ENCODE data around the gene SLC18A3. TPM values are rescaled to one million over a fixed set of nuclear protein-coding genes. Genes with fewer than 3 reads are reported as not detected.

SLC18A3 gene
- total RNA-seq, 2 donors from 2014 or later, result not detected

DNA sequence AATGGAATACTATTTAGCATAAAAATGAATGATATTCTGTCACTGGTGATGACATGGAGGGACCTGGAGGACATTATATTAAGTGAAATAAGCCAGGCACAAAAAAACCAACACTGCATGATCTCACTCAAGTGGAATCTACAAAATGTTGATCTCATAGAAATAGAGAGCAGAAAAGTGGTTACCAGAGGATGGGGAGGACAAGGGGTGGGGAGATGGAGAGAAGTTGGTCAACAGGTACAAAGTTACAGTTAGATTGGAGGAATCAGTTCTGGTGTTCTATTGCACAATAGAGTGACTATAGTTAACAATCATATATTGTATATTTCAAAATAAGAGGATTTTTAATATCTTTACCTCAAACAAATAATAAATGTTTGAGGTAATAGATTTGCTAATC is 24.7 kb upstream of the SLC18A3 start:
- Mint-ChIP-seq H3K4me3 (no peak overlapping the region), H3K4me1 (peaks cover 6% of the 10 kb centered on the region), H3K27me3 (peaks cover 46% of the 10 kb centered on the region), H3K27ac (no peak overlapping the region), H3K36me3 (ENCODE audit: low read depth) (peaks cover 2% of the 10 kb centered on the region)
- H3K9me3 ChIP-seq (ENCODE audit: control insufficient read depth, low read length, poor library complexity, severe bottlenecking), result no peaks in the 10 kb centered on the region
- no peak for DNase-seq
- no peak for ATAC-seq

DNA sequence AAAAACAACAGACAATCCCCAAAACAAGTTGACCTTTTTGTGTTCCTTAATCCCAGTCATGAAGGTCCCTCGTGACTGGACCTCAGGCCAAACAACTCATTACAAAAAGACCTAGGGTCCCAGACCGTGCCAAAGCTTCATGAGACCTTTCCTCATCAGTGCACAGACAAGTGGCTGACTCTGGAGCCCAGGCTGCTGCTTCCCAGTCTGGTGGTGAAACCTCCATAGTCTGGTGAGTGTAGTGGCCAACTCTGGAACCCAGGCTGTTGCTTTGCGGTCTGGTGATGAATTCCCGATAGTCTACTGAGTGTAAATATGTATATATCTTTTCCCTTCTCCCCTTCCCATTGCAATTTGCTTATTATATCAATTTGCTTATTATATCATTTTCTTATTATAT is 22.1 kb upstream of the SLC18A3 start:
- no peak overlapping the region for H3K27ac Mint-ChIP-seq
- H3K4me1 Mint-ChIP-seq, result peaks cover under 1% of the 10 kb centered on the region
- ATAC-seq (no peak), DNase-seq (no peak)
- no peak overlapping the region for H3K4me3 Mint-ChIP-seq
- H3K36me3 Mint-ChIP-seq (ENCODE audit: low read depth), result peaks cover 2% of the 10 kb centered on the region
- no peaks in the 10 kb centered on the region for H3K9me3 ChIP-seq (ENCODE audit: control insufficient read depth, low read length, poor library complexity, severe bottlenecking)
- H3K27me3 Mint-ChIP-seq, result peaks cover 40% of the 10 kb centered on the region

- Mint-ChIP-seq H3K4me3 (no peak overlapping the region), H3K4me1 (peaks cover 5% of the 10 kb centered on the region), H3K36me3 (ENCODE audit: low read depth) (no peaks in the 10 kb centered on the region), H3K27me3 (peaks cover 46% of the 10 kb centered on the region), H3K27ac (no peak overlapping the region)
- DNase-seq, result peak in 2 of 3 donors; percentile 38 to 40
- peak; percentile 71 for ATAC-seq
- H3K9me3 ChIP-seq (ENCODE audit: control insufficient read depth, low read length, poor library complexity, severe bottlenecking), result no peaks in the 10 kb centered on the region
These were observed 17.2 kb upstream of the SLC18A3 start for GRCh38 chr10:49592726-49593563.

DNA sequence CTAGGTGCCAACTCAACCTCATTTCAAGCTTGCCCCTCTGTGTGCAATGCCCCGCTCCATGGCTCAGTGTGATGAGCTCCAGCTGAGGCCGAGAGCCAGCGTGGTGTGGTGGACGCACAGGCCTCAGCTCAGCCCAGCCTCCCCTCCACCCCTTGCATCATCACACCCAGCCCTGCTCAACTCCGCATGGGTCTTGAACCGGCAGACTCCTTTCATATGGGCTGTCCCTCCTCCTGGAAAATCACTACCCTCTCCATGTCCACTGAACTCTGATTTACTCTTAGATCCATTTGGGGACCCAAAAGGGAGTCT is 16.6 kb upstream of the SLC18A3 start:
- DNase-seq (no peak), ATAC-seq (no peak)
- no peaks in the 10 kb centered on the region for H3K9me3 ChIP-seq (ENCODE audit: control insufficient read depth, low read length, poor library complexity, severe bottlenecking)
- no peak overlapping the region for H3K27ac Mint-ChIP-seq
- peaks cover 43% of the 10 kb centered on the region for H3K27me3 Mint-ChIP-seq
- peaks cover 5% of the 10 kb centered on the region for H3K4me1 Mint-ChIP-seq
- no peak overlapping the region for H3K4me3 Mint-ChIP-seq
- no peaks in the 10 kb centered on the region for H3K36me3 Mint-ChIP-seq (ENCODE audit: low read depth)

DNA sequence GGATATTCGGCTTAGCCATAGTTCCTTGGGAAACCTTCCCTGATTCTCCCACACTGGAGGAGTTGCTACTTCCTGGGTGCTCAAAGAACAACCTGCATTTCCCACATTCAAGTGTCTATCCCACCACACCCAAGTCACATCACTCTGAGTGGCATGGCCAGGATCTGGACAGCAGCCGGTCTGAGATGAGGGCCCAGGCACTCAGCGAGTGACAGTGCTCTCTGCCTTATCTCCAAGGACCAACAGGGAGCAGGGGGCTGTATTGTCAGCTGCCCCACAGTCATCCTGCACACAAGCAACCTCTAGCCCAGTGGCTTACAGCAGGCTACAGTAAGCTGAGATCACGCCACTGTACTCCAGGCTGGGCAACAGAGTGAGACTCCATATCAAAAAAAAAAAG is 16.1 kb upstream of the SLC18A3 start:
- Mint-ChIP-seq H3K27me3 (peaks cover 43% of the 10 kb centered on the region), H3K4me3 (no peak overlapping the region), H3K36me3 (ENCODE audit: low read depth) (no peaks in the 10 kb centered on the region), H3K4me1 (peaks cover 5% of the 10 kb centered on the region), H3K27ac (no peak overlapping the region)
- DNase-seq (no peak), ATAC-seq (no peak)
- no peaks in the 10 kb centered on the region for H3K9me3 ChIP-seq (ENCODE audit: control insufficient read depth, low read length, poor library complexity, severe bottlenecking)

DNA sequence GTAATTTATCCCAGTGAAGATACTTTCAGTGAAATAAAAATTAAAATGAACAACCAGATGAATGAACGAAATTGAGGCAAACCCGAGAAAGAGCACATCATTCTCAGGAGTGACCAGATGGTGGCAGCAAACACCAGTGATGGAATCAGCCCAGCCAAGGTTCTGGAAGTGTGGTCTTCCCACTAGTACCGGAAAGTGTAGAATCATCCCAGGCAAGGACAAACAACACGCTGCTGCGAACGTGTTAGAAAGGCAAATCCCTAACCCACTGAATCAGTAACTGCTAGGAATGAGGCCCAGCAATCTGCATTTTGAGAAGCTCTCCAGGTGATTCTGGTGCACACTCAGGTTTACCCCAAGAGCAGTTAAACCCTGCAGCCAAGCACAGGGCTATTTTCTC is 15.5 kb upstream of the SLC18A3 start:
- Mint-ChIP-seq H3K4me3 (no peak overlapping the region), H3K27ac (no peak overlapping the region), H3K4me1 (peaks cover 5% of the 10 kb centered on the region), H3K27me3 (peaks cover 46% of the 10 kb centered on the region), H3K36me3 (ENCODE audit: low read depth) (no peaks in the 10 kb centered on the region)
- no peak for ATAC-seq
- DNase-seq, result no peak
- H3K9me3 ChIP-seq (ENCODE audit: control insufficient read depth, low read length, poor library complexity, severe bottlenecking), result no peaks in the 10 kb centered on the region

- H3K4me1 Mint-ChIP-seq, result peaks cover 5% of the 10 kb centered on the region
- H3K27me3 Mint-ChIP-seq, result peaks cover 51% of the 10 kb centered on the region
- ATAC-seq (no peak), DNase-seq (no peak)
- H3K4me3 Mint-ChIP-seq, result no peak overlapping the region
- H3K36me3 Mint-ChIP-seq (ENCODE audit: low read depth), result no peaks in the 10 kb centered on the region
- H3K27ac Mint-ChIP-seq, result no peak overlapping the region
- H3K9me3 ChIP-seq (ENCODE audit: control insufficient read depth, low read length, poor library complexity, severe bottlenecking), result no peaks in the 10 kb centered on the region
These were observed 15.0 kb upstream of the SLC18A3 start for GRCh38 chr10:49595003-49595712.

GRCh38 chr10:49595713-49596492 is 14.2 kb upstream of the SLC18A3 start:
- H3K27ac Mint-ChIP-seq, result no peak overlapping the region
- H3K4me1 Mint-ChIP-seq, result peaks cover 5% of the 10 kb centered on the region
- H3K27me3 Mint-ChIP-seq, result peaks cover 58% of the 10 kb centered on the region
- no peaks in the 10 kb centered on the region for H3K36me3 Mint-ChIP-seq (ENCODE audit: low read depth)
- ATAC-seq (no peak), DNase-seq (no peak)
- H3K9me3 ChIP-seq (ENCODE audit: control insufficient read depth, low read length, poor library complexity, severe bottlenecking), result no peaks in the 10 kb centered on the region
- H3K4me3 Mint-ChIP-seq, result no peak overlapping the region

DNA sequence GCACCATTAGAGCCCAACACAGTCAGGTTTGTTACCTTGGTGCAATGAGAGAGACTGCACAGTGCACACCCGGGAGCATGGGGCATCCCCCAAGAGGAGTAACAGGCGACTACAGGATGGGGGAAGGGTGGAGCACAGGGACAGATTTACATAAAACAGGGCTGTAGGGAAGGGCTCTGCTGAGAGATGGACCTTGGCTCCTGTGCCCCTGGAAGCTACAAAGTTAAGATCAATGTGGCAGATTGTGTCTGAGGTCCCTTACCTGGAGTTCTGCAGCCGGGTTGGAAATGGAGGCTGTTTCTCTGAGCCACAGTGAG is 13.7 kb upstream of the SLC18A3 start:
- no peak overlapping the region for H3K27ac Mint-ChIP-seq
- H3K4me3 Mint-ChIP-seq, result no peak overlapping the region
- peaks cover 5% of the 10 kb centered on the region for H3K4me1 Mint-ChIP-seq
- H3K27me3 Mint-ChIP-seq, result peaks cover 61% of the 10 kb centered on the region
- H3K9me3 ChIP-seq (ENCODE audit: control insufficient read depth, low read length, poor library complexity, severe bottlenecking), result no peaks in the 10 kb centered on the region
- ATAC-seq, result no peak
- H3K36me3 Mint-ChIP-seq (ENCODE audit: low read depth), result no peaks in the 10 kb centered on the region
- no peak for DNase-seq

DNA sequence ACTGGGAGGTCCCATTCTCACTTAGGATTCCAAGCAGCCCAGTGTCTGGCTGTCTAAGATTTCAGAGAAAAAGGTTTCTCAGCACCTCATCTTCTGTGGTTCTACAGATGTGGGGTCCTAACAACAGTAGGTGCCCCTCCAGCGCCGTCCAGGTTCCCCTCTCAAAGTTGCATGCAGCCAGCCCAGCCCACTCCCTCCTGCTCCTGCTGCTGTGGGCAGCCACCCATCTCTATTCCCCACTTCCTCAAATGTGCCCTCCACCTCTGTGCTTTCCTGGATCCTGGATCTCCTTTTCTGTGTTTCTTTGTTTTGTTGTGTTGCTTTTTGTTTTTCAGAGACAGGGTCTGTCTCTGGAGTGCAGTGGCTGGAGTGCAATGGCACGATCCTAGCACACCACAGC is 13.3 kb upstream of the SLC18A3 start:
- Mint-ChIP-seq H3K36me3 (ENCODE audit: low read depth) (no peaks in the 10 kb centered on the region), H3K4me3 (no peak overlapping the region), H3K27me3 (peaks cover 61% of the 10 kb centered on the region), H3K27ac (no peak overlapping the region), H3K4me1 (peaks cover 5% of the 10 kb centered on the region)
- H3K9me3 ChIP-seq (ENCODE audit: control insufficient read depth, low read length, poor library complexity, severe bottlenecking), result no peaks in the 10 kb centered on the region
- DNase-seq (no peak), ATAC-seq (no peak)

- no peak overlapping the region for H3K27ac Mint-ChIP-seq
- H3K9me3 ChIP-seq (ENCODE audit: control insufficient read depth, low read length, poor library complexity, severe bottlenecking), result no peaks in the 10 kb centered on the region
- peaks cover 65% of the 10 kb centered on the region for H3K27me3 Mint-ChIP-seq
- ATAC-seq (no peak), DNase-seq (no peak)
- H3K4me3 Mint-ChIP-seq, result no peak overlapping the region
- no peaks in the 10 kb centered on the region for H3K36me3 Mint-ChIP-seq (ENCODE audit: low read depth)
- H3K4me1 Mint-ChIP-seq, result peaks cover 5% of the 10 kb centered on the region
These were observed 12.5 kb upstream of the SLC18A3 start for GRCh38 chr10:49597426-49598163.

DNA sequence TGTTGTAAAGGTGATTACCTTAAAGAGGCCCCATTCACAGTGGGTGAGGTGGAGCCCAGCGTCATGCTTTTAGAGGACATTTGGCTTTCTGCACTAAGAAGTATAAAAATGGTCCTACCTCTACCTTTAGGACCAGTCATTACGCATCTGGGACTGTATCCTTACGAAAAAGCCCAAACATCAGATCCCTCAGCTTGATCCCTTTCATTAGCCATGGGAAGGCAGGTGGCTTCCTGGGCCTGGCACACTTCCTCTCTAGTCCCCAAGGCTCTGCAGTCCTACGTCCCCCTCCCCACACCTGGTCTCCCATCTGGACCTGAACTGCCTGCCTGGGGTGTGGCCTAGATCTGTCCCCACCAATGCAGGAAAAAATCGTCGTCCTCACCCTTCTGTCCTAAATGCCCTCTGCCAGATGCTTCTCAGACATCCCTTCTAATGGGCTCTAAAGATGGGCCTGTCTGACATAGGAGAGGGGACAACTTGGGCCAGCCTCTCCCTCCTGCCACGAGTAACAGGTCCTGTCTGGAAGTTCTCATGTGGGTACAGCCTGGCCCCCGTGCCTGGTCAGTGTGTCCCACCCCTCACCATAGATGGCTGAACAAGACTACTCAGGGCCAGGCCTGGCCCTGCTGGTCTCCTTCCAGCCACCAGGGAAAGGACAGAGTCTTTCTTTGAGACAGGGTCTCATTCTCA is 11.8 kb upstream of the SLC18A3 start:
- H3K4me1 Mint-ChIP-seq, result peaks cover 2% of the 10 kb centered on the region
- peaks cover 65% of the 10 kb centered on the region for H3K27me3 Mint-ChIP-seq
- H3K9me3 ChIP-seq (ENCODE audit: control insufficient read depth, low read length, poor library complexity, severe bottlenecking), result no peaks in the 10 kb centered on the region
- H3K4me3 Mint-ChIP-seq, result no peak overlapping the region
- ATAC-seq, result no peak
- no peaks in the 10 kb centered on the region for H3K36me3 Mint-ChIP-seq (ENCODE audit: low read depth)
- no peak for DNase-seq
- H3K27ac Mint-ChIP-seq, result no peak overlapping the region

Data from T-helper 17 cell (primary cell).